Lower leg skin (tissue), 4 donors: ENCODE measurements around the gene HAUS2. TPM values are rescaled to one million over a fixed set of nuclear protein-coding genes. Genes with fewer than 3 reads are reported as not detected.

Experiments used
- DNase-seq, 2 donors: peaks; one replicate each; pipeline ENCODE4 v3.0.0-alpha.2; 2019; ENCODE audit warnings: low spot score in 2 of 2
- H3K4me3 ChIP-seq: fragments of 200-600 bp; sonication (generic); 2 replicates; pipeline ENCODE4 v1.5.1; 2017; ENCODE audit warnings: mild to moderate bottlenecking, low read depth; ENCODE audit not compliant: poor library complexity, severe bottlenecking
- CTCF ChIP-seq, 3 donors: fragments of 450-650 bp; IDR thresholded peaks; one replicate each; pipeline ENCODE4 v1.5.1; 2016; ENCODE audit warnings: antibody characterized with exemption in 3 of 3, mild to moderate bottlenecking in 3 of 3, moderate library complexity in 2 of 3
- POLR2A ChIP-seq, 2 donors: fragments of 450-650 bp; IDR thresholded peaks; one replicate each; pipeline ENCODE4 v1.6.1; 2016 to 2017; ENCODE audit warnings: antibody characterized with exemption in 2 of 2, mild to moderate bottlenecking in 1 of 2, moderate library complexity in 1 of 2
- WGBS, 2 donors: methylation state at CpG; one replicate each; pipeline ENCODE4 v1.1.5; 2018; 5-methylcytosine and 5-hydroxymethylcytosine counted together
- intact Hi-C: fragments of 100-400 bp; cut with DNase I; formaldehyde crosslinking; loops from one replicate; pipeline ENCODE4 v1.15.0; 2023; ENCODE audit warnings: low total_unique reads
- total RNA-seq, 4 donors: library from RNA; depleted of rRNA; stranded (reverse); fragments of >200 nt; gene quantifications; one replicate each; pipeline ENCODE4 v1.1.0, GENCODE V29; 2016

HAUS2 gene
- total RNA-seq, 4 donors from 2014 or later = 10.0 to 24.2 (median 23.7) TPM

GRCh38 chr15:42507514-42507913 lies 41.1 kb upstream of the HAUS2 start:
- no peak for DNase-seq
- TF ChIP-seq CTCF (IDR thresholded peaks at IDR 0.05) (no peak), POLR2A (IDR thresholded peaks at IDR 0.05) (no peak)
- H3K4me3 ChIP-seq = no peak overlapping the region
- WGBS, 2 donors = 84 to 88% methylated on average over 4 of the region's 4 CpGs
- intact Hi-C loops = no loop called here

GRCh38 chr15:42508263-42508690 lies 40.4 kb upstream of the HAUS2 start:
- intact Hi-C loops = no loop called here
- no peak overlapping the region for H3K4me3 ChIP-seq
- 60 to 68% methylated on average over 9 of the region's 9 CpGs for WGBS, 2 donors
- DNase-seq = no peak
- no peak for TF ChIP-seq POLR2A (IDR thresholded peaks at IDR 0.05)

- intact Hi-C loops = no loop called here
- TF ChIP-seq CTCF (IDR thresholded peaks at IDR 0.05) (no peak), POLR2A (IDR thresholded peaks at IDR 0.05) (no peak)
- DNase-seq = no peak
- H3K4me3 ChIP-seq = no peak overlapping the region
- WGBS, 2 donors = 87 to 89% methylated on average over 4 of the region's 4 CpGs
These were observed 38.2 kb upstream of the HAUS2 start for GRCh38 chr15:42510258-42511006.

- TF ChIP-seq CTCF (IDR thresholded peaks at IDR 0.05) (no peak), POLR2A (IDR thresholded peaks at IDR 0.05) (no peak)
- WGBS, 2 donors = 60 to 79% methylated on average over 4 of the region's 4 CpGs
- intact Hi-C loops = no loop called here
- DNase-seq = no peak
- H3K4me3 ChIP-seq = no peak overlapping the region
These were observed 37.6 kb upstream of the HAUS2 start for GRCh38 chr15:42511007-42511391.

- TF ChIP-seq CTCF (IDR thresholded peaks at IDR 0.05) = no peak
- no peak for TF ChIP-seq POLR2A (IDR thresholded peaks at IDR 0.05)
- WGBS, 2 donors = 89 to 98% methylated on average over 2 of the region's 2 CpGs
- intact Hi-C loops = no loop called here
- DNase-seq = no peak
- H3K4me3 ChIP-seq = no peak overlapping the region
These were observed 25.3 kb upstream of the HAUS2 start for GRCh38 chr15:42523331-42523730.

- intact Hi-C loops = no loop called here
- 87 to 90% methylated on average over 3 of the region's 3 CpGs for WGBS, 2 donors
- TF ChIP-seq POLR2A (IDR thresholded peaks at IDR 0.05) (no peak), CTCF (IDR thresholded peaks at IDR 0.05) (no peak)
- no peak overlapping the region for H3K4me3 ChIP-seq
- no peak for DNase-seq
These were observed 19.7 kb upstream of the HAUS2 start for GRCh38 chr15:42528970-42529369.
